ENCODE results near the gene IL32. TPM values are rescaled to one million over a fixed set of nuclear protein-coding genes. Genes with fewer than 3 reads are reported as not detected.
A peak's percentile ranks its signal among the peaks of the same experiment; 100 is the strongest.

IL32 gene
- polyA plus RNA-seq (ENCODE audit: insufficient read length in 4 of 4), result 10 to 100 TPM; 28.2 to 40.2 (median 32.9) TPM

GRCh38 chr16:3065069-3065741 lies at the start of gene IL32:
IL32 (plus strand) TSS chr16:3065640; CDS start chr16:3065812, 172 bp downstream.
- no peak for DNase-seq (ENCODE audit: low read depth in 4 of 4, low spot score in 2 of 4)

- DNase-seq (ENCODE audit: low read depth in 4 of 4, low spot score in 2 of 4), result no peak
Observed at GRCh38 chr16:3015865-3016521, 49.4 kb upstream of the IL32 start.

- no peak for DNase-seq (ENCODE audit: low read depth in 4 of 4, low spot score in 2 of 4)
Observed at GRCh38 chr16:3017344-3017743, 48.1 kb upstream of the IL32 start.

- DNase-seq (ENCODE audit: low read depth in 4 of 4, low spot score in 2 of 4), result no peak
Observed at GRCh38 chr16:3017794-3018506, 47.5 kb upstream of the IL32 start, which contains the start of gene CLDN6. CLDN6 (minus strand) TSS chr16:3018183; CDS start chr16:3016021, 2,162 bp downstream.

DNA sequence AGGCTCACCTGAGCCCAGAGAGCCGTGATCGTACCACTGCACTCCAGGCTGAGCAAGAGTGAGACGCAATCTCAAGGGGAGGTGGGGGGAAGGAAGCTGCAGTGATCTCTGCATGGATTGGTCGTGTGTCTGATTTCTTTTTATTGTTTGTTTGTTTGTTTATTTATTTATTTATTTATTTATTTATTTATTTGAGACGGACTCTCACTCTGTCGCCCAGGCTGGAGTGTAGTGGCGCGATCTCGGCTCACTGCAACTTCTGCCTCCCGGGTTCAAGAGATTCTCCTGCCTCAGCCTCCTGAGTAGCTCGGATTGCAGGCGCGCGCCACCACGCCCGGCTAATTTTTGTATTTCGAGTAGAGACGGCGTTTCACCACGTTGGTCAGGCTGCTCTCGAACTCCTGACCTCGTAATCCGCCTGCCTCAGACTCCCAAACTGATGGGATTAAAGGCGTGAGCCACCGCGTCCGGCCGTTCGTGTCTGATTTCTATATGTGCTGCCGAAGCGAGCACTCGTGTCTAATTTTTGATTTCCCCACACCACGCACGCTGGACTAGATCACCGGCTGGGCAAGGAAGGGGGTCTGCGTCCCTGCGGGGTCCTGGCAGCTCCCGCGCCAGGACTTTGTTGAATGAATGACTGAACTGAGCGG lies 45.7 kb upstream of the IL32 start:
- no peak for DNase-seq (ENCODE audit: low read depth in 4 of 4, low spot score in 2 of 4)

DNA sequence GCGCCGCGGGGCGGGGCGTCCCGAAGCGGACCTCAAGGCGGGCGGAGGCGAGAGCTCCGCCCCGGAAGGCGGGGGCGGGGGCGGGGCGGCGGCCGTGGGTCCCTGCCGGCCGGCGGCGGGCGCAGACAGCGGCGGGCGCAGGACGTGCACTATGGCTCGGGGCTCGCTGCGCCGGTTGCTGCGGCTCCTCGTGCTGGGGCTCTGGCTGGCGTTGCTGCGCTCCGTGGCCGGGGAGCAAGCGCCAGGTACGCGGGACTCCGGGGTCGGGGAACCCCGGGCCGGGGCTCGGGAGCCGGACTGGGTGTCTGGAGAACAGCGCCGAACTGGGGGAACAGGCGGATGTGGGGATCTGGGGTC lies 45.2 kb upstream of the IL32 start, which contains the start of gene TNFRSF12A:
Gene TNFRSF12A (plus strand): TSS at position 122 of the 357 bp plus-strand sequence. CDS start 30 bp downstream, at position 152.
- no peak for DNase-seq (ENCODE audit: low read depth in 4 of 4, low spot score in 2 of 4)

GRCh38 chr16:3020604-3021448 lies 44.6 kb upstream of the IL32 start:
- DNase-seq (ENCODE audit: low read depth in 4 of 4, low spot score in 2 of 4), result no peak

DNA sequence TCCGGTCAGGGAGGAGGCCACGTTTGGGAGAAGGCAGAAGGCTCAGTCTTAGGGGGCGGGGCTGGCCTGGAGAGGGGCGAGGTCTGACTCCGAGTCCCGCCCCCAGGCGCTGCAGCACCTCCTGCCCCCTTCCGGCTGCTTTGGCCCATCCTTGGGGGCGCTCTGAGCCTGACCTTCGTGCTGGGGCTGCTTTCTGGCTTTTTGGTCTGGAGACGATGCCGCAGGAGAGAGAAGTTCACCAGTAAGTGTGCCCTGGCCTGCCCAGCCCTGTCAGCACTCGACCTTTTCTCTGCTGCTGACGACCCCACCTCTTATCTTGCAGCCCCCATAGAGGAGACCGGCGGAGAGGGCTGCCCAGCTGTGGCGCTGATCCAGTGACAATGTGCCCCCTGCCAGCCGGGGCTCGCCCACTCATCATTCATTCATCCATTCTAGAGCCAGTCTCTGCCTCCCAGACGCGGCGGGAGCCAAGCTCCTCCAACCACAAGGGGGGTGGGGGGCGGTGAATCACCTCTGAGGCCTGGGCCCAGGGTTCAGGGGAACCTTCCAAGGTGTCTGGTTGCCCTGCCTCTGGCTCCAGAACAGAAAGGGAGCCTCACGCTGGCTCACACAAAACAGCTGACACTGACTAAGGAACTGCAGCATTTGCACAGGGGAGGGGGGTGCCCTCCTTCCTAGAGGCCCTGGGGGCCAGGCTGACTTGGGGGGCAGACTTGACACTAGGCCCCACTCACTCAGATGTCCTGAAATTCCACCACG lies 43.8 kb upstream of the IL32 start:
- no peak for DNase-seq (ENCODE audit: low read depth in 4 of 4, low spot score in 2 of 4)

GRCh38 chr16:3022208-3022683 lies 43.2 kb upstream of the IL32 start:
- DNase-seq (ENCODE audit: low read depth in 4 of 4, low spot score in 2 of 4), result no peak

- DNase-seq (ENCODE audit: low read depth in 4 of 4, low spot score in 2 of 4), result no peak
Observed at GRCh38 chr16:3022684-3023414, 42.6 kb upstream of the IL32 start.

- no peak for DNase-seq (ENCODE audit: low read depth in 4 of 4, low spot score in 2 of 4)
Observed at GRCh38 chr16:3023415-3023668, 42.1 kb upstream of the IL32 start.

GRCh38 chr16:3023669-3024478 lies 41.6 kb upstream of the IL32 start, which contains the start of the genes HCFC1R1 and THOC6:
HCFC1R1 (minus strand) TSS chr16:3023942; CDS start chr16:3023941, 1 bp downstream.
THOC6 (plus strand) TSS chr16:3024035; CDS start chr16:3024327, 292 bp downstream.
- DNase-seq (ENCODE audit: low read depth in 4 of 4, low spot score in 2 of 4), result peak in 2 of 4 donors; percentile 93 to 96

GRCh38 chr16:3025032-3026002 lies 40.1 kb upstream of the IL32 start:
- DNase-seq (ENCODE audit: low read depth in 4 of 4, low spot score in 2 of 4), result no peak

GRCh38 chr16:3026003-3026378 lies 39.4 kb upstream of the IL32 start:
- no peak for DNase-seq (ENCODE audit: low read depth in 4 of 4, low spot score in 2 of 4)

DNA sequence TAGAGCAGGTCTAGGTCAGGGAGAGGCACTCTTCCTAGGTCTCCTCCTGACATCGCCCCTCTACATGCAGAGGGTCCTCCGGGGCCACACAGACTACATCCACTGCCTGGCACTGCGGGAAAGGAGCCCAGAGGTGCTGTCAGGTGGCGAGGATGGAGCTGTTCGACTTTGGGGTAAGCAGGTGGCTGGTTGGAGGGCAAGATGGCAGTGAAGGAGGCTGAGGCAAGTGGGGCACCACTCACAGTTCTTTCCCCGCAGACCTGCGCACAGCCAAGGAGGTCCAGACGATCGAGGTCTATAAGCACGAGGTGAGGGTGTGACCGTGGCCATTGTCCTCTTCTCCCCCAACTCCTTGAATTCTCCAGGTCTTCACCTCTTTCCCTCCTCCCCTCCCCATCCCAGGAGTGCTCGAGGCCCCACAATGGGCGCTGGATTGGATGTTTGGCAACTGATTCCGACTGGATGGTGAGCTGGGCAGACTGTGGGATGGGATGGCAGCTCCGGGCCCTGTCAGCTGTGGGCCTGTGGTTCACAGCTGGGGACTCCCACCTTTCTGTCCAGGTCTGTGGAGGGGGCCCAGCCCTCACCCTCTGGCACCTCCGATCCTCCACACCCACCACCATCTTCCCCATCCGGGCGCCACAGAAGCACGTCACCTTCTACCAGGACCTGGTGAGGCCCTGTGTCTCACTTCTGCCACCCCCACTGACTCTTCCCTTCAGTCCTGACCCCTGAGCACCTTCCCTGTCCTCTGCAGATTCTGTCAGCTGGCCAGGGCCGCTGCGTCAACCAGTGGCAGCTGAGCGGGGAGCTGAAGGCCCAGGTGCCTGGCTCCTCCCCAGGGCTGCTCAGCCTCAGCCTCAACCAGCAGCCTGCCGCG lies 38.6 kb upstream of the IL32 start:
- no peak for DNase-seq (ENCODE audit: low read depth in 4 of 4, low spot score in 2 of 4)

DNA sequence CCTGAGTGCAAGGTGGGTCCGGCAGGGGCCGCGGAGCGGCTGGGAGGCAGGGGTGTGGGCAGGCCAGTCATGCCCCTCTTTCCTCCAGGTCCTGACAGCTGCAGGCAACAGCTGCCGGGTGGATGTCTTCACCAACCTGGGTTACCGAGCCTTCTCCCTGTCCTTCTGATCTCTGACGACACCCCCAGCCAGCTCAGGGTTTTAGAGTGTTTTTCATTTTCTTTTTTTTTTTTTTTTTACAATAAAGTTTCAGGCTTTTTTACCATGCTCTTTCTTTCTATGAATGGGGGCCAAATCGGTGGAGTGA lies 38.0 kb upstream of the IL32 start:
- no peak for DNase-seq (ENCODE audit: low read depth in 4 of 4, low spot score in 2 of 4)
